ENCODE measurements around the gene CUEDC2.

Gene CUEDC2

DNA sequence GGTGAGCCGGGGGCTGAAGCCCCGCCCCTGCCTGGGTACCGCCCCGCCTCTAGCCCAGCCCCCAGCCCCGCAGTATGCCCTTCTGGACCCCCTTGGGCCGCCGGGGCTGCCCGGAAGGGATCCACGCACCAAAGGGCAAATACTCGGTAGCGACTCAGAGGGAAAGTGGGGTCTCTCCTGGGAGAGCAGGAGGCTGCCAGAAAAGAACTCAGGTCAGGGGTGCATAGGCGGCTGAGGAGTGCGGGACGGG, 10.9 kb downstream of the CUEDC2 start:
- peak overlapping the region; percentile 76 for H3K4me2 ChIP-seq (ENCODE audit: low read length)
- peak overlapping the region; percentile 95 for H2AFZ ChIP-seq
- peaks cover 15% of the 10 kb centered on the region for H3K4me1 ChIP-seq
- H3K27ac ChIP-seq = peak overlapping the region; percentile 98
- no peak for TF ChIP-seq CTCF (IDR thresholded peaks at IDR 0.05)
- H3K4me3 ChIP-seq (ENCODE audit: low read depth, low read length) = peak overlapping the region; percentile 85
- no peaks in the 10 kb centered on the region for H3K36me3 ChIP-seq (ENCODE audit: control insufficient read depth, insufficient read depth, low read length)
- H3K9me3 ChIP-seq (ENCODE audit: control insufficient read depth, low read length) = no peaks in the 10 kb centered on the region
- peak overlapping the region; percentile 64 for H3K9ac ChIP-seq
- H3K27me3 ChIP-seq (ENCODE audit: control insufficient read depth, insufficient read depth, low read length) = no peaks in the 10 kb centered on the region
- H3K79me2 ChIP-seq = peaks cover 9% of the 10 kb centered on the region

- H3K4me2 ChIP-seq (ENCODE audit: low read length) = peak within 1 kb of the TSS; percentile 76
- H3K9ac ChIP-seq = peak within 1 kb of the TSS; percentile 64
- peaks cover 15% of the 10 kb centered on the region for H3K4me1 ChIP-seq
- no peaks in the 10 kb centered on the region for H3K27me3 ChIP-seq (ENCODE audit: control insufficient read depth, insufficient read depth, low read length)
- H3K79me2 ChIP-seq = peaks cover 6% of the 10 kb centered on the region
- H3K9me3 ChIP-seq (ENCODE audit: control insufficient read depth, low read length) = no peaks in the 10 kb centered on the region
- H2AFZ ChIP-seq = peak within 1 kb of the TSS; percentile 95
- H3K4me3 ChIP-seq (ENCODE audit: low read depth, low read length) = peak within 1 kb of the TSS; percentile 85
- peak within 1 kb of the TSS; percentile 98 for H3K27ac ChIP-seq
- TF ChIP-seq CTCF (IDR thresholded peaks at IDR 0.05) = no peak
- H3K36me3 ChIP-seq (ENCODE audit: control insufficient read depth, insufficient read depth, low read length) = no peaks in the 10 kb centered on the region
Observed at GRCh38 chr10:102420714-102421506, 11.5 kb downstream of the CUEDC2 start, which contains the start of gene FBXL15. Gene FBXL15, plus strand, starts transcription at chr10:102420836. Its CDS starts 294 bp downstream, at chr10:102421130.

DNA sequence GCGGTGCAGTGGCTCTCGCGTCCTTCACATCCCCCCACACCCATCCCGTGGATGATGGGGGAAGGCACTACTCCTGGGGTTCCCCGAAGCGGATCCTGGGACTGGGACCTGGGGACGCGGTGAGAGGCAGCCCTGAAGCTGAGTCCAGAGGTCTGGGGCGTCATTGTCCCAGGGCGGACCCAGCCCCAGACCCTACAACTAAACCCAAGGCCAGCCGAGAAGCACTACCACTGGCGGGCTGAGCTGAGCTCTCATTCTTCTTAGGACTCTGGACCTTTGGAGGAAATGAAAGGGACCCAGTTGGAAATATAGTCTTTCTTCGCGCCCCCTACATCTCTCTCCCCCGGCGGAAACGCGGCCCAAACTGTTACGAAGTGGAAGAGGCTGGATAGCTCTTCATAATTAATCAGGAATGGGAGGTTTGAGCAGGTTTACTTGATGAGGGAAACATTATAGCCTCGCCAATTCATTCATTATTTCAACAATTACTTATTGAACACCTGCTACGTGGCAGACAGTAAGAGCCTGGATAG, 12.1 kb downstream of the CUEDC2 start:
- Histone ChIP-seq H3K27ac (peak overlapping the region; percentile 98), H3K9ac (peak overlapping the region; percentile 64), H3K4me1 (peaks cover 15% of the 10 kb centered on the region), H3K9me3 (ENCODE audit: control insufficient read depth, low read length) (no peaks in the 10 kb centered on the region), H3K27me3 (ENCODE audit: control insufficient read depth, insufficient read depth, low read length) (no peaks in the 10 kb centered on the region), H3K36me3 (ENCODE audit: control insufficient read depth, insufficient read depth, low read length) (no peaks in the 10 kb centered on the region), H3K79me2 (peaks cover 6% of the 10 kb centered on the region), H3K4me2 (ENCODE audit: low read length) (peak overlapping the region; percentile 76), H3K4me3 (ENCODE audit: low read depth, low read length) (peak overlapping the region; percentile 85), H2AFZ (peak overlapping the region; percentile 95)
- TF ChIP-seq CTCF (IDR thresholded peaks at IDR 0.05) = no peak

- Histone ChIP-seq H3K4me2 (ENCODE audit: low read length) (peak overlapping the region; percentile 76), H3K9me3 (ENCODE audit: control insufficient read depth, low read length) (no peaks in the 10 kb centered on the region), H3K9ac (peak overlapping the region; percentile 64), H3K27me3 (ENCODE audit: control insufficient read depth, insufficient read depth, low read length) (no peaks in the 10 kb centered on the region), H3K27ac (peak overlapping the region; percentile 98), H3K79me2 (peaks cover 5% of the 10 kb centered on the region), H3K4me1 (peaks cover 15% of the 10 kb centered on the region), H3K4me3 (ENCODE audit: low read depth, low read length) (peak overlapping the region; percentile 85), H3K36me3 (ENCODE audit: control insufficient read depth, insufficient read depth, low read length) (no peaks in the 10 kb centered on the region), H2AFZ (peak overlapping the region; percentile 95)
- no peak for TF ChIP-seq CTCF (IDR thresholded peaks at IDR 0.05)
Observed at GRCh38 chr10:102419269-102420180, 12.8 kb downstream of the CUEDC2 start.

Measured in parathyroid adenoma (tissue), 2 donors.